Progenitor cell of endocrine pancreas (in vitro differentiated cells): ENCODE data around the gene TNFAIP6. TPM values are rescaled to one million over a fixed set of nuclear protein-coding genes. Genes with fewer than 3 reads are reported as not detected.

Experiments used
- DNase-seq: peaks from one replicate; pipeline ENCODE4 v3.0.0; 2021; ENCODE audit warnings: low spot score; ENCODE audit not compliant: unreplicated experiment
- H3K27ac Mint-ChIP-seq: 2 replicates; pipeline ENCODE4 v1.8.0; 2021; ENCODE audit warnings: mild to moderate bottlenecking, moderate library complexity, mixed read lengths
- H3K27me3 Mint-ChIP-seq: 2 replicates; pipeline ENCODE4 v1.8.0; 2021; ENCODE audit warnings: mixed read lengths
- H3K36me3 Mint-ChIP-seq: 2 replicates; pipeline ENCODE4 v1.8.0; 2022; ENCODE audit warnings: mixed read lengths; ENCODE audit not compliant: insufficient read depth
- H3K4me1 Mint-ChIP-seq: 2 replicates; pipeline ENCODE4 v1.8.0; 2021; ENCODE audit warnings: low read depth, mixed read lengths
- H3K4me3 Mint-ChIP-seq: 2 replicates; pipeline ENCODE4 v1.8.0; 2021; ENCODE audit warnings: low read depth, mild to moderate bottlenecking, moderate library complexity, mixed read lengths
- H3K9me3 Mint-ChIP-seq: 2 replicates; pipeline ENCODE4 v1.8.0; 2021; ENCODE audit warnings: low read depth, mixed read lengths
- CTCF ChIP-seq: fragments of 200-600 bp; sonication (generic); IDR thresholded peaks from one replicate; pipeline ENCODE4 v1.5.0; 2021; ENCODE audit warnings: antibody characterized with exemption, mild to moderate bottlenecking; ENCODE audit not compliant: unreplicated experiment
- total RNA-seq: library from RNA; stranded (reverse); gene quantifications from 2 replicates; pipeline ENCODE4 v1.2.1, GENCODE V29; 2021

The TNFAIP6 gene
- total RNA-seq, 1 donor from 2014 or later: not detected

GRCh38 chr2:151405376-151405775 is 48.0 kb downstream of the TNFAIP6 start:
- TF ChIP-seq CTCF: no peak
- H3K36me3 Mint-ChIP-seq: peaks cover 1% of the 10 kb centered on the region
- no peaks in the 10 kb centered on the region for H3K9me3 Mint-ChIP-seq
- H3K4me1 Mint-ChIP-seq: peaks cover 1% of the 10 kb centered on the region
- H3K27me3 Mint-ChIP-seq: no peaks in the 10 kb centered on the region
- H3K4me3 Mint-ChIP-seq: no peak overlapping the region
- DNase-seq: no peak
- H3K27ac Mint-ChIP-seq: no peak overlapping the region

GRCh38 chr2:151407281-151407680 is 49.9 kb downstream of the TNFAIP6 start:
- Mint-ChIP-seq H3K36me3 (peaks cover 7% of the 10 kb centered on the region), H3K4me3 (no peak overlapping the region), H3K4me1 (peaks cover 9% of the 10 kb centered on the region), H3K27me3 (no peaks in the 10 kb centered on the region), H3K27ac (no peak overlapping the region), H3K9me3 (no peaks in the 10 kb centered on the region)
- no peak for TF ChIP-seq CTCF
- no peak for DNase-seq

GRCh38 chr2:151408788-151409600 is 51.6 kb downstream of the TNFAIP6 start:
- peak overlapping the region; percentile 98 for H3K27ac Mint-ChIP-seq
- peaks cover 9% of the 10 kb centered on the region for H3K4me1 Mint-ChIP-seq
- no peak for TF ChIP-seq CTCF
- H3K9me3 Mint-ChIP-seq: no peaks in the 10 kb centered on the region
- no peak for DNase-seq
- H3K4me3 Mint-ChIP-seq: peak overlapping the region; percentile 98
- H3K36me3 Mint-ChIP-seq: peaks cover 10% of the 10 kb centered on the region
- H3K27me3 Mint-ChIP-seq: no peaks in the 10 kb centered on the region

GRCh38 chr2:151409601-151410484 is 52.5 kb downstream of the TNFAIP6 start, which contains the start of gene RIF1:
TSS of gene RIF1 (plus strand) at chr2:151409902. CDS start at chr2:151410424, 522 bp downstream.
- Mint-ChIP-seq H3K4me1 (peaks cover 9% of the 10 kb centered on the region), H3K27ac (peak within 1 kb of the TSS; percentile 98), H3K27me3 (no peaks in the 10 kb centered on the region), H3K9me3 (no peaks in the 10 kb centered on the region), H3K36me3 (peaks cover 12% of the 10 kb centered on the region), H3K4me3 (peak within 1 kb of the TSS; percentile 98)
- TF ChIP-seq CTCF: peak; percentile 66
- peak; percentile 82 for DNase-seq

- Mint-ChIP-seq H3K9me3 (no peaks in the 10 kb centered on the region), H3K4me3 (peak overlapping the region; percentile 98), H3K4me1 (peaks cover 9% of the 10 kb centered on the region), H3K36me3 (peaks cover 12% of the 10 kb centered on the region), H3K27ac (peak overlapping the region; percentile 98), H3K27me3 (no peaks in the 10 kb centered on the region)
- no peak for DNase-seq
- no peak for TF ChIP-seq CTCF
These were observed 53.1 kb downstream of the TNFAIP6 start for GRCh38 chr2:151410485-151410834.
